Sigmoid colon (tissue), 7 donors: ENCODE results near the gene GSG1L. TPM values are rescaled to one million over a fixed set of nuclear protein-coding genes. Genes with fewer than 3 reads are reported as not detected.

Experiments
- DNase-seq: peaks from one replicate; pipeline ENCODE4 v3.0.0-alpha.2; 2019
- H3K27ac ChIP-seq, 4 donors: fragments of 200-600 bp; sonication (generic); one replicate each; pipeline ENCODE4 v1.5.1; 2016 to 2019; ENCODE audit warnings: mild to moderate bottlenecking in 1 of 4
- H3K27me3 ChIP-seq, 3 donors: fragments of 200-600 bp; sonication (generic); one replicate each; pipeline ENCODE4 v1.5.1; 2019; ENCODE audit warnings: mild to moderate bottlenecking in 1 of 3
- H3K36me3 ChIP-seq, 4 donors: fragments of 200-600 bp; sonication (generic); one replicate each; pipeline ENCODE4 v1.5.1; 2016 to 2019
- H3K4me1 ChIP-seq, 4 donors: fragments of 200-600 bp; sonication (generic); one replicate each; pipeline ENCODE4 v1.5.1; 2017 to 2019
- H3K4me3 ChIP-seq, 4 donors: fragments of 200-600 bp; sonication (generic); one replicate each; pipeline ENCODE4 v1.5.1; 2017 to 2019; ENCODE audit warnings: mild to moderate bottlenecking in 2 of 4, moderate library complexity in 1 of 4
- H3K9me3 ChIP-seq, 4 donors: fragments of 200-600 bp in 3 of 4; sonication (generic) in 3 of 4; one replicate each; pipeline versions ENCODE4 v1.5.1 to v1.6.1; 2013 to 2019
- CTCF ChIP-seq, 4 experiments: fragments of 450-650 bp in 3 of 4; fragments of 200-600 bp in 1 of 4; IDR thresholded peaks; one replicate each; pipeline ENCODE4 v1.5.1; 2016 to 2019; ENCODE audit warnings: antibody characterized with exemption in 4 of 4, mild to moderate bottlenecking in 3 of 4, moderate library complexity in 2 of 4
- EP300 ChIP-seq, 4 donors: sonication (generic); formaldehyde crosslinking; IDR thresholded peaks; one replicate each; pipeline ENCODE4 v1.6.1; 2017; ENCODE audit warnings: antibody characterized with exemption in 4 of 4
- POLR2A ChIP-seq, 2 donors: fragments of 450-650 bp; IDR thresholded peaks; one replicate each; pipeline ENCODE4 v1.6.1; 2016; ENCODE audit warnings: antibody characterized with exemption in 2 of 2, mild to moderate bottlenecking in 2 of 2, moderate library complexity in 2 of 2
- POLR2AphosphoS5 ChIP-seq, 4 donors: sonication (generic); formaldehyde crosslinking; IDR thresholded peaks; one replicate each; pipeline ENCODE4 v1.6.1; 2017; ENCODE audit warnings: antibody characterized with exemption in 4 of 4
- WGBS, 2 donors: extraction: QIAGEN DNeasy Blood & Tissue Kit; methylation state at CpG; one replicate each; pipeline ENCODE4 v1.1.7; 2013; 5-methylcytosine and 5-hydroxymethylcytosine counted together
- intact Hi-C: fragments of 100-400 bp; cut with DNase I; formaldehyde crosslinking; loops from one replicate; pipeline ENCODE4 v1.15.1; 2023
- polyA plus RNA-seq, 3 donors: library from polyadenylated mRNA; stranded (reverse); fragments of 200-250 nt; gene quantifications; one replicate each; pipeline ENCODE4 v1.2.3, GENCODE V29; 2013
- total RNA-seq, 4 donors: library from RNA; depleted of rRNA; stranded (reverse); fragments of >200 nt; gene quantifications; one replicate each; pipeline ENCODE4 v1.1.0, GENCODE V29; 2016
- donor health status: healthy with polysubstance abuse.
- donor health status: Bipolar disorder and iron deficiency.
- donor health status: healthy.

GSG1L gene
- total and polyA plus RNA-seq, 7 donors, result 0.25 to 0.66 (median 0.36) TPM; not detected in 2

GRCh38 chr16:27959914-27960313 lies 103.6 kb downstream of the GSG1L start:
- 21 to 45% methylated on average over 4 of the region's 4 CpGs for WGBS, 2 donors
- Histone ChIP-seq H3K27me3 (no peaks in the 10 kb centered on the region), H3K9me3 (peaks cover 0 to 7% (median 4%) of the 10 kb centered on the region in 4 donors), H3K27ac (no peak overlapping the region), H3K4me3 (no peak overlapping the region), H3K4me1 (no peaks in the 10 kb centered on the region), H3K36me3 (no peaks in the 10 kb centered on the region)
- intact Hi-C loops, result no loop called here
- TF ChIP-seq EP300 (IDR thresholded peaks at IDR 0.05) (no peak), POLR2AphosphoS5 (IDR thresholded peaks at IDR 0.05) (no peak)
- DNase-seq, result peak; percentile 13

- WGBS, 2 donors, result 41 to 82% methylated on average over 3 of the region's 3 CpGs
- intact Hi-C loops, result no loop called here
Measured at GRCh38 chr16:27954191-27954590, 109.3 kb downstream of the GSG1L start.

GRCh38 chr16:27952811-27953210 lies 110.7 kb downstream of the GSG1L start:
- DNase-seq, result peak; percentile 15
- 75 to 85% methylated on average over 3 of the region's 3 CpGs for WGBS, 2 donors
- Histone ChIP-seq H3K4me3 (no peak overlapping the region), H3K36me3 (no peaks in the 10 kb centered on the region), H3K9me3 (peaks cover 0 to 5% (median 4%) of the 10 kb centered on the region in 4 donors), H3K27me3 (no peaks in the 10 kb centered on the region), H3K4me1 (no peaks in the 10 kb centered on the region), H3K27ac (no peak overlapping the region)
- TF ChIP-seq EP300 (IDR thresholded peaks at IDR 0.05) (no peak), CTCF (IDR thresholded peaks at IDR 0.05) (no peak), POLR2AphosphoS5 (IDR thresholded peaks at IDR 0.05) (no peak), POLR2A (IDR thresholded peaks at IDR 0.05) (no peak)
- intact Hi-C loops, result no loop called here

More at GRCh38 chr16:27954191-27954590, 109.3 kb downstream of the GSG1L start:
- H3K27me3 ChIP-seq, result no peaks in the 10 kb centered on the region
- TF ChIP-seq CTCF (IDR thresholded peaks at IDR 0.05) (no peak), POLR2AphosphoS5 (IDR thresholded peaks at IDR 0.05) (no peak), POLR2A (IDR thresholded peaks at IDR 0.05) (no peak), EP300 (IDR thresholded peaks at IDR 0.05) (no peak)
- H3K9me3 ChIP-seq, result peaks cover 0 to 5% (median 4%) of the 10 kb centered on the region in 4 donors
- H3K4me3 ChIP-seq, result no peak overlapping the region
- no peaks in the 10 kb centered on the region for H3K36me3 ChIP-seq
- H3K4me1 ChIP-seq, result no peaks in the 10 kb centered on the region
- H3K27ac ChIP-seq, result no peak overlapping the region
- DNase-seq, result no peak

- H3K27ac ChIP-seq, result no peak overlapping the region
- WGBS, 2 donors, result 74 to 82% methylated on average over 7 of the region's 7 CpGs
- peak; percentile 3 for DNase-seq
Measured at GRCh38 chr16:27951489-27952120, 111.9 kb downstream of the GSG1L start.

More at GRCh38 chr16:27951489-27952120, 111.9 kb downstream of the GSG1L start:
- no peaks in the 10 kb centered on the region for H3K27me3 ChIP-seq
- TF ChIP-seq POLR2AphosphoS5 (IDR thresholded peaks at IDR 0.05) (no peak), CTCF (IDR thresholded peaks at IDR 0.05) (no peak), POLR2A (IDR thresholded peaks at IDR 0.05) (no peak), EP300 (IDR thresholded peaks at IDR 0.05) (no peak)
- no peak overlapping the region for H3K4me3 ChIP-seq
- H3K9me3 ChIP-seq, result peaks cover 0 to 5% (median 4%) of the 10 kb centered on the region in 4 donors
- intact Hi-C loops, result no loop called here
- H3K4me1 ChIP-seq, result no peaks in the 10 kb centered on the region
- H3K36me3 ChIP-seq, result no peaks in the 10 kb centered on the region
